ENCODE measurements around the gene NPPC.

GRCh38 chr2:231968820-231969219, 42.6 kb upstream of the NPPC start:
- TF ChIP-seq USF1 (CRISPR knock-in tag; IDR thresholded peaks at IDR 0.05) (no peak), TEAD4 (CRISPR knock-in tag; IDR thresholded peaks at IDR 0.05) (no peak), ZNF263 (CRISPR knock-in tag; IDR thresholded peaks at IDR 0.05; ENCODE audit: low read depth) (no peak), RELA (CRISPR knock-in tag; IDR thresholded peaks at IDR 0.05; ENCODE audit: borderline replicate concordance) (no peak), SMAD4 (CRISPR knock-in tag; IDR thresholded peaks at IDR 0.05) (no peak)
- TF ChIP-seq, protein P1, sequence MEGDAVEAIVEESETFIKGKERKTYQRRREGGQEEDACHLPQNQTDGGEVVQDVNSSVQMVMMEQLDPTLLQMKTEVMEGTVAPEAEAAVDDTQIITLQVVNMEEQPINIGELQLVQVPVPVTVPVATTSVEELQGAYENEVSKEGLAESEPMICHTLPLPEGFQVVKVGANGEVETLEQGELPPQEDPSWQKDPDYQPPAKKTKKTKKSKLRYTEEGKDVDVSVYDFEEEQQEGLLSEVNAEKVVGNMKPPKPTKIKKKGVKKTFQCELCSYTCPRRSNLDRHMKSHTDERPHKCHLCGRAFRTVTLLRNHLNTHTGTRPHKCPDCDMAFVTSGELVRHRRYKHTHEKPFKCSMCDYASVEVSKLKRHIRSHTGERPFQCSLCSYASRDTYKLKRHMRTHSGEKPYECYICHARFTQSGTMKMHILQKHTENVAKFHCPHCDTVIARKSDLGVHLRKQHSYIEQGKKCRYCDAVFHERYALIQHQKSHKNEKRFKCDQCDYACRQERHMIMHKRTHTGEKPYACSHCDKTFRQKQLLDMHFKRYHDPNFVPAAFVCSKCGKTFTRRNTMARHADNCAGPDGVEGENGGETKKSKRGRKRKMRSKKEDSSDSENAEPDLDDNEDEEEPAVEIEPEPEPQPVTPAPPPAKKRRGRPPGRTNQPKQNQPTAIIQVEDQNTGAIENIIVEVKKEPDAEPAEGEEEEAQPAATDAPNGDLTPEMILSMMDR (IDR thresholded peaks at IDR 0.05): no peak
